HG02970 (cell line): ENCODE measurements around the gene ROBO2.

Source experiments
- ATAC-seq: cut with Tn5 transposase; IDR thresholded peaks from one replicate; pipeline ENCODE4 v1.9.1; 2021; ENCODE audit warnings: mild to moderate bottlenecking, moderate library complexity, moderate number of reproducible peaks; ENCODE audit not compliant: unreplicated experiment, low FRiP score

Gene ROBO2

GRCh38 chr3:77186319-77186718, 146.4 kb downstream of the ROBO2 start:
- no peak for ATAC-seq

- ATAC-seq, result no peak
Observed at GRCh38 chr3:77186728-77187127, 146.8 kb downstream of the ROBO2 start.

DNA sequence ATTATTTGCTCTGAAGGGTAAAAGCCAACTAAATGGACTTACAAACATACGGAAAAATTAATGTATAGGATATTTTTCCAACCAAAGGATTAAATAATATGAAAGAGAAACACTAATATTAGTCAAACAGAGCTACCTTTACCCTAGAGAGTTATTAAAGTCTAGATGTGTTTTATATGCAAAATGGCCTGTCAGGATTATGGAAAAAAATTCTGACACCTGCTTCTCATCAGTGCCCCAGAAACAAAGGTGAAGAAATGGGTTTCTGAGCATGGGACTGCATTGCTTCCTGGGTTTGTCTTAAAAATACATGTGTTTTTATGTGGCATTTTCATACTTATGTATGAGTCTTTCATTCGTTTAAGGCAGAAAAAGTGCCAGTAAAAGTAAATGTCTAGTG, 148.3 kb downstream of the ROBO2 start:
- ATAC-seq, result no peak

DNA sequence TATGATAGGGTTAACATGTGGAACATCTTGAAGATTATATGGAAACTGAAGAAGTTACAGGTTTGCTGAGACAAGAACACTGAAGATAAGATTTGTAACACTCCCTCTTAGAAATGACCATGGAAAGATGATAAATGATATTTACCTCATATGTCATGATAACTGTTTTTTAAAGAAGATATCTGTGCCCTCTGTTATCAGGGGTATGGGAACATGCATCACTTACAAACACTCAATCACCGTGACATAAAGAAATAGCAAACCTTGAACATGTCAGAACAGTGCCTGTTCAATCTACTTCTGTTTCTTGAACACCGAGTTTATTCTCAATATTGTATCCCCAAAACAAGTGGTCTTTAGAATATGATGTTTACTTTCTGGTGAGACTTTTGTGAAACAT, 149.4 kb downstream of the ROBO2 start:
- ATAC-seq, result no peak

GRCh38 chr3:77189684-77190083, 149.8 kb downstream of the ROBO2 start:
- no peak for ATAC-seq

- ATAC-seq, result no peak
Observed at GRCh38 chr3:77190374-77190773, 150.5 kb downstream of the ROBO2 start.

DNA sequence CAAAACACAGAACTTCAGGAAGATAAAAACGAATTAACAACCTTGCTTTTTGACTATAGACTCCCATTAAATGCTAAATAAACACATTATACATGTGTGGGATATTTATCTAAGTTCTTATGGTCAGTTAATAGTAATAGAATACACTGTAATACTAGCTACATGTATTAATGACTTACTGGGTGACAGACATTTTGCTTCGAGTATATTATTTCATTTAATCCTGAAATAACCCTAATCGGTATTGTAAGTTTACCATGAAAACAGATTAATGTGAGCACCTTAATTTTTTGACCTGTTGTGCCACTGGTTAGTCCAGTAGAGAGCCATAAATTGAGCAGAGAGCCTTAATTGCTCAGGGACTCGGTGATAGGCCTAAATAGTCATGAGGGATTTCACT, 151.1 kb downstream of the ROBO2 start:
- ATAC-seq, result no peak

DNA sequence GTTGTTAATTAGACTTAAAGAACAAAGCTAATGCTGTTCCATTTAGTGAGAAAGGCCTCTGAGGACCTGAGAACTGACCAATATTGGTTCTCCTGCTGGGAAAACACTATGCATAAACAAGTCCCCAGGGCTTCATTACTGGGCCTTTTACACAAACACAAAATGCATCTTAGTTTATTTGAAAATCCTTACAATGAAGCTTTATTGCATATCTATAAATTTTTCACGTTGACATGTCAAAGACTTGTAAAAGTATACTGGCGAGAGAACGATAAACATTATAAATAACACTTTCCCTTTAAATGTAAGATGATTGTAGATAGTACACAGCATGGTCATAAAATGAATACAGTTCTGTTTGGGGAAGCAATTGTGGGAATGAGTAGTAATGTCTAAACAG, 151.7 kb downstream of the ROBO2 start:
- no peak for ATAC-seq

GRCh38 chr3:77195766-77196545, 156.1 kb downstream of the ROBO2 start:
- no peak for ATAC-seq

DNA sequence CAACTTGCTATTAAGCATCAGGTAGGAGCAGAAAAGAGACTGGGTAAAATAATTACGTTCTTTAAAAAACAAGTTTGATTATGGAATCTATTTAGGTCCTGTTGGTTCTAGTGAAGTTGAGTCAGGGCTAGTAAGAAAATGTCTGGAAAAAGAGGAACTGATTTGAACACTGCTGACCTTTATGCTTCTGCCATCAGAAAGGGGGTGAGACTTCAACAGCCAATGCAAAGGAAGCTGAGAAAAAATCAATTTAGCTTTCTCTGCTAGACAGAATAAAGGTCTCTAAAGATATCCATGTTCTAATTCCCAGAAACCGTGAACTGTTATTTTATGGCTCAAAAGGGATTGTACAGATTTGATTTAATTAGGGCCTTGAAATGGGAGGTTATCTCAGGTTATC, 157.5 kb downstream of the ROBO2 start:
- no peak for ATAC-seq

GRCh38 chr3:77203851-77204250, 164.0 kb downstream of the ROBO2 start:
- no peak for ATAC-seq

GRCh38 chr3:77204788-77205187, 164.9 kb downstream of the ROBO2 start:
- no peak for ATAC-seq

DNA sequence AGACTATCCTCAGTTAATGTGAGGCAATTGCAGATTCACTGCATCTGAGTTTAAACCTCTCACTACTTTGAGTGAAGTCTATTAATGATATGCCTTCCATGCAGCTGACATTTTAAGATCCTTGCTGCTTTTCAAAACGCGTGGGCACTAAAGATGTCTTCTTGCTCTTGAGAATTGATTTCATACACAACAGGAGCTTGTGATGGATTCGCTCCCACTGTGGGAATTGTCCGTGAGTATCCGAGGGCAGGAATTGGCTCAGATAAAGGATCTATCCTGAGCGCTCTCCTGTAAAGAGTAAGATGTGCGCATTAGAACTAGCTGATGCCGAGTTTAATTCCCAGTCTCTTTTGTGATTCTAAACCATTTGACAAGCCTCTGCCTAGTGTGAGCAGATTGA, 167.9 kb downstream of the ROBO2 start:
- no peak for ATAC-seq

- ATAC-seq, result no peak
Observed at GRCh38 chr3:77222701-77223100, 182.8 kb downstream of the ROBO2 start.

DNA sequence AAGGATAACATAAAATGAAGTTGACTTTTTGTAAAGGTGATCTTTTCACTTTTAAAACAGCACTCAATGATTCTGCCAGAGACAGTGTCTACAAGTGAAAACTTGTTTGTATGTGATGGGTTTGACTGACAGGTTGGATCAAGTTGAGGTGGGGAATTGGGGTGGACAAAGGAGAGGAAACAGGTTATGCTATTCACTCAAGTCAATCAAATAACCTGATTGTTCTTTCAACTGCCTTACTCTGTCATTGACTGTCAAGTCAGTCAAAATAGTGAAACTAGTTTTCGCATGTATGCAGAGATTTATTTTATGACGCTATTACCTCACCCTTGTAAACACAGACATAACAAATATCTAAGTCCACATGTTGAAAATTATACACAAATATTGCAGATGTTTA, 187.7 kb downstream of the ROBO2 start:
- no peak for ATAC-seq

DNA sequence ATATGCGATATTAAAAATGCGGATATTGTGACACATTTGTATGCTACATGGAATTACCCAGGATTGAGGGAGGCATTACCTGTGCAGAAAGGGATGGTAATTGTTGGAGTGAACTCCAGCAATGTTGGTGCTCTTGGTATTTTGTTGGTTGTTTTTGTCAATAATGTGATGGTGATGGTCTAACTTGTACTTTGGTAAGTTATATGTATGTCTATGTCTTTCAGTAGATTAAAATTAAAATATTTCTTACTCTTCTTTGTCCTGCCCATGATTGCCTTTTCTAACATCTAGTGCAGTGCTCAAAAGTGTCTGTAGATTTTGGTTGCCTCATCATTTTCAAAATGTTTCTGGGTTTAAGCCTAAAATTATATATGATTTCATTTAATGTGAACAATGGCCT, 192.7 kb downstream of the ROBO2 start:
- no peak for ATAC-seq

GRCh38 chr3:77234004-77234403, 194.1 kb downstream of the ROBO2 start:
- no peak for ATAC-seq

- ATAC-seq, result no peak
Observed at GRCh38 chr3:77236118-77236517, 196.2 kb downstream of the ROBO2 start.

- ATAC-seq, result no peak
Observed at GRCh38 chr3:77240072-77240650, 200.3 kb downstream of the ROBO2 start.

DNA sequence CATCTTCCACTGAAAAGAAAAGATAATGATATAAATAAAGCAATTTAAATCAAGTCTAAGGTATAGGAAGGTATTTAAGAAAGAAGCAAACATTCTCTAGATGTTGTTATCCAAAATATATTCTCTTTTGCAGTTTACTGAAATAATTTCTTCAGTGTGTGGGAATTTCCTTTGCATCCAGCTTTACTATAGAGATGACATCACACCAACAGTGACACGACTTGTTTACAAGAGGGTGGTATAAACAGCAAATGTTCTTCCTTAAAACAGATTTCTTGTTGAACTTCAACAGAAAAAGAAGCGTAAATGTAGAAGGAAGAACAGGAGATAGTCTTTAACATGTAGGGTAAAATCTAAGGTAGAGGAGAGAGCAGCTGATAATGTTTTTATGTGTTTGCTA, 202.5 kb downstream of the ROBO2 start:
- ATAC-seq, result no peak

DNA sequence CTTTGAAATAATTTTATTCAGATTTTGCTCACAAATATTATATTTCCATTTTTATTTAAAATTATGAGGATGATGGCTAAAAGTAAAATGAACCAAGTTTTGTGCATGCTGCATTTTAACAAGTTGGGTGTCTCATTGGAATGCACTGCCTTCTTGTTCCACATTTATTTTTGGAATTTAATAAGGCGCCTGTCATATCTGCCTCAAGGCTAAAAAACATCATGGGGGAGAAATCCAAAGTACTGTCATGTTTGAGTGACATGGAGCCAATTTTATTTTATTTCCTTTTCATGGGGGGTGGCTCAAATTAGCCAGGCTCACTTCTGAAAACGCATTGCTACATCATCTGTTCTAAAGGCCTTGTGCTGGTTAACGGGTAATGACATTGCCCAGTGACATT, 205.1 kb downstream of the ROBO2 start:
- ATAC-seq, result no peak

DNA sequence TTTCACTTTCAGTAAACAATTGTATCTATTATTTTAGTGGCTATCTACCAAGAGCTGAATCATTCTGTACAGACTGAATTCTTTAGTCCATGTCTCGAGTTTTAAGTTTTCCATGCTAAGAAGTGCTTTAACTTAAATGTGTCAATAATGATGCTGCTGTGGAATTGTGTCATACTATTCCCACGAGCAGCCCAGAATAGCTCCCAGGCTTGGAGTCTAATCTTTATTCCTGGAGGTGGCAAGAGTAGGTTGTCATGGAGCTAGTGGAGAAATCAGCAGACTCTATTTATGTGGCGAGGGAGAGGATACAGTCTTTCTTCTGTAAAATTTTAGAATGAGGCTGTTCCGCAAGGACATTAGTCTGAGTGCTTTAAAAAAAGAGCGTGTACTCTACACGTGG, 207.2 kb downstream of the ROBO2 start:
- no peak for ATAC-seq
